Measurements from ENCODE around the gene DSTN. TPM values are rescaled to one million over a fixed set of nuclear protein-coding genes. Genes with fewer than 3 reads are reported as not detected.

The DSTN gene
- total and polyA plus RNA-seq, 2 donors (not counting 1 experiment from before 2014, with no cell fraction given) = 6.6 to 13.4 TPM

DNA sequence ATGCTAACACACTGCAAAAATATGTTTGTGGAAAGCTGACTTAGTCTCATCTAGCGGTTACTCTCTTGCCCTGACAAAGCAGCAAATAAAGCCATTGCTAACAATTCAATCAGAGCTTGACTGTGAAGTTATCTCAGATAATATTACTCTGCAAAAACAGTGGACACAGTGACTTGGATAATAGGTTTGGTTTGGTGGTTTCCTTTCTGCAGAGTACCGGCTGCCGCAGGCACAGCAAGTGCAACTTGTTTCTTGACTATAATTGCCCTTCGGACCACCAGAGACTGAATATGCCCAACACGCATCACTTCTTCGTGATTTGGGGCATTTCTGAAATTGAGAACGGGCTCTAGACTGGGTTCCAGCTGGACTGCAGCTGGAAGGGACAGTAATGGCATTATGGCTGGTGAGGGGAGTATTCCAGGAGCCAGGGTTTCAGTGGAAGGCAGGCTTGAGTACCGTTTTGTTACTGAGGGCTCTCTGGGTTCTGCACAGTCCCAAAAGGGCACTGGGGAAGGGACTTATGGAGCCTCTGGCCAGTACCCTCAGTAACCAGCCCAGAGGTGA is 40.0 kb downstream of the DSTN start:
- Histone ChIP-seq H3K4me3 (ENCODE audit: control extremely low read depth in 1 of 5, extremely low read depth in 1 of 5, insufficient read depth in 1 of 5, low read depth in 2 of 5, low read length in 4 of 5) (no peak overlapping the region), H3K9me3 (ENCODE audit: control extremely low read depth in 1 of 3, control insufficient read depth in 2 of 3, insufficient read depth in 1 of 3, low read length in 2 of 3) (no peaks in the 10 kb centered on the region), H2AFZ (ENCODE audit: insufficient read depth, low read depth, low read length, poor library complexity, severe bottlenecking) (peak overlapping the region; percentile 59), H3K4me1 (ENCODE audit: control insufficient read depth in 2 of 2, insufficient read depth in 2 of 2, low read length in 2 of 2) (peaks cover 11 to 16% of the 10 kb centered on the region in 2 donors), H3K36me3 (replicated peaks in 1 of 2; ENCODE audit: control extremely low read depth in 1 of 2, control insufficient read depth in 1 of 2, extremely low read depth in 1 of 2, insufficient read depth in 2 of 2, low read length in 1 of 2) (peaks cover 0 to 6% of the 10 kb centered on the region in 2 experiments), H3K9ac (ENCODE audit: low read length) (no peak overlapping the region), H3K27ac (ENCODE audit: low read length in 2 of 2) (no peak overlapping the region), H3K27me3 (replicated peaks in 1 of 4; ENCODE audit: control extremely low read depth in 1 of 4, control insufficient read depth in 3 of 4, insufficient read depth in 4 of 4, low read length in 3 of 4) (no peaks in the 10 kb centered on the region), H3K79me2 (ENCODE audit: control insufficient read depth, insufficient read depth, low read length) (no peaks in the 10 kb centered on the region), H4K20me1 (ENCODE audit: control insufficient read depth, insufficient read depth, low read length, poor library complexity, severe bottlenecking) (no peaks in the 10 kb centered on the region), H3K4me2 (replicated peaks; ENCODE audit: low read depth, low read length, poor library complexity, severe bottlenecking) (peak overlapping the region; percentile 42)
- DNase-seq (no peak), ATAC-seq (ENCODE audit: low read depth) (no peak)
- WGBS (ENCODE audit: insufficient coverage) = 64% methylated on average over 6 of the region's 8 CpGs
- ChIA-PET POLR2A (no interaction called here), CTCF (interaction anchor here (1.3 to 1.7 kb wide), 3 partner anchors 11 to 288 kb away, joined by 3 read pairs; partner anchors contain the start of gene DSTN)
- intact Hi-C loops (cut with micrococcal nuclease) = no loop called here
- TF ChIP-seq EZH2 (IDR thresholded peaks at IDR 0.05; ENCODE audit: borderline replicate concordance, insufficient read depth, low read depth, low read length, poor library complexity, severe bottlenecking) = no peak
- TF ChIP-seq, protein P1, sequence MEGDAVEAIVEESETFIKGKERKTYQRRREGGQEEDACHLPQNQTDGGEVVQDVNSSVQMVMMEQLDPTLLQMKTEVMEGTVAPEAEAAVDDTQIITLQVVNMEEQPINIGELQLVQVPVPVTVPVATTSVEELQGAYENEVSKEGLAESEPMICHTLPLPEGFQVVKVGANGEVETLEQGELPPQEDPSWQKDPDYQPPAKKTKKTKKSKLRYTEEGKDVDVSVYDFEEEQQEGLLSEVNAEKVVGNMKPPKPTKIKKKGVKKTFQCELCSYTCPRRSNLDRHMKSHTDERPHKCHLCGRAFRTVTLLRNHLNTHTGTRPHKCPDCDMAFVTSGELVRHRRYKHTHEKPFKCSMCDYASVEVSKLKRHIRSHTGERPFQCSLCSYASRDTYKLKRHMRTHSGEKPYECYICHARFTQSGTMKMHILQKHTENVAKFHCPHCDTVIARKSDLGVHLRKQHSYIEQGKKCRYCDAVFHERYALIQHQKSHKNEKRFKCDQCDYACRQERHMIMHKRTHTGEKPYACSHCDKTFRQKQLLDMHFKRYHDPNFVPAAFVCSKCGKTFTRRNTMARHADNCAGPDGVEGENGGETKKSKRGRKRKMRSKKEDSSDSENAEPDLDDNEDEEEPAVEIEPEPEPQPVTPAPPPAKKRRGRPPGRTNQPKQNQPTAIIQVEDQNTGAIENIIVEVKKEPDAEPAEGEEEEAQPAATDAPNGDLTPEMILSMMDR (IDR thresholded peaks at IDR 0.05) = no peak
- Mint-ChIP-seq H3K27ac (no peak overlapping the region), H3K4me3 (no peak overlapping the region), H3K9me3 (ENCODE audit: insufficient read depth) (no peaks in the 10 kb centered on the region), H3K27me3 (no peaks in the 10 kb centered on the region), H3K4me1 (peaks cover 16% of the 10 kb centered on the region)

DNA sequence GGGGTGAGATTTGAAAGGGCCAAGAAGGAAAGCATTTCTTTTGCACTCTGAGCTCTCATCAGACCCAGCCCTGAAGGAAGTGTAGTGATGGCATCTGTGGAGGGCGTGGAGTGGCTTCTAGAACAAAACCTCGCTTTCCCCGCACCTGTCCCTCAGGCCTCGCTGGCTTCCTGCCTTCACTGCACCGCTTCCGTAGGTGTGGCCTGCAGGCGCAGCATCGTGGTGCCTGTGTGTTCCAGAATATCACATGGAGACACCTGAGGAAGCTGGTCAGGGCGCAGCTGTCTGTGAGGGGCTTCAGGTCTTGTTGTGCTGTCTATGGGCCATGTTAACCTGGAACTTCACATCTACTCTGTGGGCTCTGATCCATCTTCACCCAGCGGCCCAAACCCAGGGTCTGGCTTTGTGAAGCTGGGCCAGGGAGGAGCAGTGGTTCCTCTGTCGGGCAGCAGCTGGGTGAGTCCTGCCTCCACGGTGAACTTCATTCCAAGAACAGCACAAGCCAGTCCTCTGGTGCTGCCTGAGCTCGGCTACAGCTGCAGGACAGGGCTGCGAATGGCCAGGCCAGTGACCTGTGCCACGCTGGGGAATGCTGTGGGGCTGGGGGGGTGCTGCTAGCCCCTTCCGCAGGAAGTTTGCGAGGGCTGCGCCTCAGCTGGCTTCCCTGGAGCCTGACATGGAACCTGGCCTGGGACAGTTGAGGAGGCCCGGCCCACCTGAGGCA is 40.9 kb downstream of the DSTN start:
- no peaks in the 10 kb centered on the region for H4K20me1 ChIP-seq (ENCODE audit: control insufficient read depth, insufficient read depth, low read length, poor library complexity, severe bottlenecking)
- peaks cover 14 to 25% of the 10 kb centered on the region in 2 donors for H3K4me1 ChIP-seq (ENCODE audit: control insufficient read depth in 2 of 2, insufficient read depth in 2 of 2, low read length in 2 of 2)
- H3K79me2 ChIP-seq (ENCODE audit: control insufficient read depth, insufficient read depth, low read length) = no peaks in the 10 kb centered on the region
- H3K4me3 ChIP-seq (ENCODE audit: control extremely low read depth in 1 of 5, extremely low read depth in 1 of 5, insufficient read depth in 1 of 5, low read depth in 2 of 5, low read length in 4 of 5) = no peak overlapping the region
- Mint-ChIP-seq H3K27ac (peak overlapping the region; percentile 37), H3K27me3 (no peaks in the 10 kb centered on the region), H3K4me3 (peak overlapping the region; percentile 14), H3K4me1 (peaks cover 16% of the 10 kb centered on the region), H3K9me3 (ENCODE audit: insufficient read depth) (no peaks in the 10 kb centered on the region)
- POLR2A ChIA-PET = no interaction called here
- 46% methylated on average over 19 of the region's 19 CpGs for WGBS (ENCODE audit: insufficient coverage)
- intact Hi-C loops (cut with micrococcal nuclease) = no loop called here
- TF ChIP-seq, protein P1 (IDR thresholded peaks at IDR 0.05) = no peak
- no peak for TF ChIP-seq EZH2 (IDR thresholded peaks at IDR 0.05; ENCODE audit: borderline replicate concordance, insufficient read depth, low read depth, low read length, poor library complexity, severe bottlenecking)
- H3K36me3 ChIP-seq (replicated peaks in 1 of 2; ENCODE audit: control extremely low read depth in 1 of 2, control insufficient read depth in 1 of 2, extremely low read depth in 1 of 2, insufficient read depth in 2 of 2, low read length in 1 of 2) = peaks cover 0 to 5% of the 10 kb centered on the region in 2 experiments
- no peaks in the 10 kb centered on the region for H3K9me3 ChIP-seq (ENCODE audit: control extremely low read depth in 1 of 3, control insufficient read depth in 2 of 3, insufficient read depth in 1 of 3, low read length in 2 of 3)
- no peak overlapping the region for H3K9ac ChIP-seq (ENCODE audit: low read length)
- H2AFZ ChIP-seq (ENCODE audit: insufficient read depth, low read depth, low read length, poor library complexity, severe bottlenecking) = peak overlapping the region; percentile 59
- ATAC-seq (ENCODE audit: low read depth) (peak; percentile 49), DNase-seq (peak; percentile 32)
- H3K4me2 ChIP-seq (replicated peaks; ENCODE audit: low read depth, low read length, poor library complexity, severe bottlenecking) = peak overlapping the region; percentile 42
- H3K27ac ChIP-seq (ENCODE audit: low read length in 2 of 2) = no peak overlapping the region
- no peaks in the 10 kb centered on the region for H3K27me3 ChIP-seq (replicated peaks in 1 of 4; ENCODE audit: control extremely low read depth in 1 of 4, control insufficient read depth in 3 of 4, insufficient read depth in 4 of 4, low read length in 3 of 4)
- CTCF ChIA-PET = interaction anchor here (0.6 to 1.7 kb wide), 4 partner anchors 10 to 872 kb away, joined by 3 read pairs; partner anchors contain the start of gene DSTN

All from B cell (primary cell).